Gastroesophageal sphincter (tissue), 4 donors: Measurements from ENCODE around the gene NTNG2. TPM values are rescaled to one million over a fixed set of nuclear protein-coding genes. Genes with fewer than 3 reads are reported as not detected.
"Not testable (repeated sequence)": the region's sequence is repeated elsewhere in the genome, so short reads cannot be mapped to it uniquely, and the experiment has no call there.

ENCODE experiments used
- ATAC-seq: fragments of 150-250 bp; one replicate; pipeline ENCODE4 v1.9.1; 2016; ENCODE audit warnings: mild to moderate bottlenecking, moderate library complexity
- H3K27ac ChIP-seq, 4 donors: fragments of 200-600 bp; sonication (generic) in 3 of 4; 1 replicate in 3 of 4; 2 replicates in 1 of 4; pipeline ENCODE4 v1.5.1; 2016 to 2019
- H3K27me3 ChIP-seq: fragments of 200-600 bp; sonication (generic); one replicate; pipeline ENCODE4 v1.5.1; 2019
- H3K36me3 ChIP-seq, 2 donors: fragments of 200-600 bp; sonication (generic); one replicate each; pipeline ENCODE4 v1.5.1; 2019; ENCODE audit warnings: control low read depth in 1 of 2
- H3K4me1 ChIP-seq, 3 donors: fragments of 200-600 bp; sonication (generic); 1 replicate in 2 of 3; 2 replicates in 1 of 3; pipeline ENCODE4 v1.5.1; 2016 to 2019; ENCODE audit warnings: control low read depth in 2 of 3
- H3K4me3 ChIP-seq, 2 donors: fragments of 200-600 bp; sonication (generic); one replicate each; pipeline ENCODE4 v1.5.1; 2019; ENCODE audit warnings: mild to moderate bottlenecking in 1 of 2, moderate library complexity in 1 of 2
- H3K9me3 ChIP-seq, 3 donors: fragments of 200-600 bp; sonication (generic); one replicate each; pipeline ENCODE4 v1.5.1; 2017 to 2019; ENCODE audit warnings: control low read depth in 2 of 3
- EP300 ChIP-seq: sonication (generic); formaldehyde crosslinking; IDR thresholded peaks from one replicate; pipeline ENCODE4 v1.6.1; 2017; ENCODE audit warnings: antibody characterized with exemption, mild to moderate bottlenecking
- POLR2A ChIP-seq, 2 donors: fragments of 450-650 bp; IDR thresholded peaks; one replicate each; pipeline ENCODE4 v1.6.1; 2017; ENCODE audit warnings: antibody characterized with exemption in 2 of 2, mild to moderate bottlenecking in 2 of 2, moderate library complexity in 1 of 2
- POLR2AphosphoS5 ChIP-seq: sonication (generic); formaldehyde crosslinking; IDR thresholded peaks from one replicate; pipeline ENCODE4 v1.6.1; 2017; ENCODE audit warnings: antibody characterized with exemption
- WGBS, 2 donors: methylation state at CpG; one replicate each; pipeline ENCODE4 v1.1.5; 2018; ENCODE audit warnings: low coverage in 1 of 2; 5-methylcytosine and 5-hydroxymethylcytosine counted together
- total RNA-seq, 4 donors: library from RNA; depleted of rRNA; stranded (reverse); fragments of >200 nt; gene quantifications; one replicate each; pipeline ENCODE4 v1.1.0, GENCODE V29; 2016
- TF ChIP-seq, protein P1 (sequence below), 4 experiments: fragments of 200-600 bp in 2 of 4; fragments of 450-650 bp in 2 of 4; sonication (generic) in 1 of 4; IDR thresholded peaks; one replicate each; pipeline ENCODE4 v1.5.1; 2017 to 2019; ENCODE audit warnings: antibody characterized with exemption in 4 of 4, mild to moderate bottlenecking in 2 of 4, moderate library complexity in 2 of 4

NTNG2 gene
- total RNA-seq, 4 donors from 2014 or later, result 0.81 to 1.6 (median 1.3) TPM

DNA sequence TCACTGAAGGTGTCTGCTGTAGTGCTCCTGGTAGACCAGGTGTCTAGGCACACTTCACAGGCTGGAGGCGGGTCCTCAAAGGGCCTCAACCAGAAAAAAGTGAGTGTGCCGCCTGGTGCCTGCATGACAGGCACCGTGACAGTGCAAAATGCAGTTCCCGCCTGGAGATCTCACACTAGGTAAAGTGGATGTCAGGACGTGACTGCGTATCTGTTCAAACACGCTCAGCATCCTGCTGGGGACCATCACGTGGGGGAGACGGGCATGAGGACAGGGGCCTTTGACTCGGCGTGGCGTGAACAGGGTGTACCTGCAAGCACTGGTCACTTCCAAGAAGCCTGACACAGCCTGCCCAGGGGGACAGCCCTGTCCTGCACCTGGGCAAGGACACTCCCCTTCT lies 32.3 kb upstream of the NTNG2 start:
- 60 to 80% methylated on average over 1 of the region's 12 CpGs for WGBS, 2 donors
- ATAC-seq, result no peak
- Histone ChIP-seq H3K27ac (no peak overlapping the region), H3K4me3 (no peak overlapping the region), H3K4me1 (no peaks in the 10 kb centered on the region), H3K9me3 (no peaks in the 10 kb centered on the region), H3K27me3 (peaks cover 86% of the 10 kb centered on the region), H3K36me3 (no peaks in the 10 kb centered on the region)
- TF ChIP-seq, protein P1, sequence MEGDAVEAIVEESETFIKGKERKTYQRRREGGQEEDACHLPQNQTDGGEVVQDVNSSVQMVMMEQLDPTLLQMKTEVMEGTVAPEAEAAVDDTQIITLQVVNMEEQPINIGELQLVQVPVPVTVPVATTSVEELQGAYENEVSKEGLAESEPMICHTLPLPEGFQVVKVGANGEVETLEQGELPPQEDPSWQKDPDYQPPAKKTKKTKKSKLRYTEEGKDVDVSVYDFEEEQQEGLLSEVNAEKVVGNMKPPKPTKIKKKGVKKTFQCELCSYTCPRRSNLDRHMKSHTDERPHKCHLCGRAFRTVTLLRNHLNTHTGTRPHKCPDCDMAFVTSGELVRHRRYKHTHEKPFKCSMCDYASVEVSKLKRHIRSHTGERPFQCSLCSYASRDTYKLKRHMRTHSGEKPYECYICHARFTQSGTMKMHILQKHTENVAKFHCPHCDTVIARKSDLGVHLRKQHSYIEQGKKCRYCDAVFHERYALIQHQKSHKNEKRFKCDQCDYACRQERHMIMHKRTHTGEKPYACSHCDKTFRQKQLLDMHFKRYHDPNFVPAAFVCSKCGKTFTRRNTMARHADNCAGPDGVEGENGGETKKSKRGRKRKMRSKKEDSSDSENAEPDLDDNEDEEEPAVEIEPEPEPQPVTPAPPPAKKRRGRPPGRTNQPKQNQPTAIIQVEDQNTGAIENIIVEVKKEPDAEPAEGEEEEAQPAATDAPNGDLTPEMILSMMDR (IDR thresholded peaks at IDR 0.05), result no peak
- TF ChIP-seq EP300 (no peak), POLR2A (IDR thresholded peaks at IDR 0.05) (no peak), POLR2AphosphoS5 (no peak)

- not testable (repeated sequence) for H3K9me3 ChIP-seq, H3K27ac ChIP-seq, H3K36me3 ChIP-seq, H3K4me1 ChIP-seq, ATAC-seq, H3K4me3 ChIP-seq
- H3K27me3 ChIP-seq, result peaks cover 86% of the 10 kb centered on the region
- 59 to 60% methylated on average over 2 to 4 of the region's 5 CpGs for WGBS, 2 donors
Observed at GRCh38 chr9:132134085-132134484, 27.8 kb upstream of the NTNG2 start.

GRCh38 chr9:132135456-132135855 lies 26.4 kb upstream of the NTNG2 start:
- H3K4me3 ChIP-seq, result no peak overlapping the region
- TF ChIP-seq EP300, result no peak
- no peak for TF ChIP-seq POLR2A (IDR thresholded peaks at IDR 0.05)
- TF ChIP-seq, protein P1 (IDR thresholded peaks at IDR 0.05), result no peak
- no peak for TF ChIP-seq POLR2AphosphoS5
- no peaks in the 10 kb centered on the region for H3K4me1 ChIP-seq
- peaks cover 88% of the 10 kb centered on the region for H3K27me3 ChIP-seq
- no peak overlapping the region for H3K27ac ChIP-seq
- no peak for ATAC-seq
- H3K9me3 ChIP-seq, result no peaks in the 10 kb centered on the region
- WGBS, 2 donors, result 67 to 78% methylated on average over 3 to 5 of the region's 5 CpGs
- H3K36me3 ChIP-seq, result no peaks in the 10 kb centered on the region

- Histone ChIP-seq H3K4me3 (no peak overlapping the region), H3K27ac (no peak overlapping the region), H3K36me3 (no peaks in the 10 kb centered on the region), H3K4me1 (peaks cover 0 to 4% (median under 1%) of the 10 kb centered on the region in 3 donors), H3K9me3 (no peaks in the 10 kb centered on the region), H3K27me3 (peaks cover 88% of the 10 kb centered on the region)
- TF ChIP-seq POLR2AphosphoS5 (no peak), EP300 (no peak), POLR2A (IDR thresholded peaks at IDR 0.05) (no peak)
- TF ChIP-seq, protein P1 (IDR thresholded peaks at IDR 0.05), result no peak
- WGBS, 2 donors, result 40% methylated on average over 2 of the region's 16 CpGs; no CpG with 5 or more reads in 1 of the 2 donors
- no peak for ATAC-seq
Observed at GRCh38 chr9:132136151-132136780, 25.6 kb upstream of the NTNG2 start.

DNA sequence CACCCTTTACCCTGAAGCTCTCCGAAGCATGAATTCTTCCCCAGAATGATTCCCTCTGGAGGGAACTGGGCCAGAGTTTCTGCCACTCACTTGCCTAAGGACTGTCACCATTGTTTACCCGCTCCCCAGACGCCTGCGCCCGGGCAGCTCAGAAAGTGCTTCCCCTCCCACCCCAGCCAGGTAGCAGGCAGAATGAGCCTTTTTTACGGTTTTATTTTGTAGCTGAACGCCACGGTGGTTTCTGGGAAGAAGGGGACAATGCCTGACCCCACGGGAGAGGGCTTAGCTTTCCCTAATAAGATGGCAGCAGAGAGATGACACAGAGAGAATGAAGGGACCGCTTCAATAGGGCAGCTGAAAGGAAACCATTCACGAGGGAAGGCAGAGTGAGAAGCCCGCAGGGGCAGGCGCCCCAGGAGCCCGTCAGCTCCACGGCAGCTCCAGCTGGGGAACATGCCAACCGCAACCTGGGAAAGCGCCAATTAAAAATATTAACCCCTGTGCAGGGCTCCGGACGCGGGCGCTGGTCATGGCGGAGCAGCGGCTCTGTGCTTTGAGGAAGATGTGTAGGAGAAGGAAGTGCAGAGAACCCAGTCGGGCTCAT lies 20.4 kb upstream of the NTNG2 start:
- no peaks in the 10 kb centered on the region for H3K9me3 ChIP-seq
- H3K27ac ChIP-seq, result no peak overlapping the region
- H3K36me3 ChIP-seq, result no peaks in the 10 kb centered on the region
- WGBS, 2 donors, result 1 to 4% methylated on average over 12 of the region's 24 CpGs
- ATAC-seq, result no peak
- H3K4me3 ChIP-seq, result peak overlapping the region in 1 of 2 donors; percentile 36
- peaks cover 0 to 13% (median 5%) of the 10 kb centered on the region in 3 donors for H3K4me1 ChIP-seq
- TF ChIP-seq EP300, result no peak
- TF ChIP-seq POLR2AphosphoS5, result no peak
- no peak for TF ChIP-seq POLR2A (IDR thresholded peaks at IDR 0.05)
- TF ChIP-seq, protein P1 (IDR thresholded peaks at IDR 0.05), result no peak
- peaks cover 98% of the 10 kb centered on the region for H3K27me3 ChIP-seq
